ENCODE results near the gene TUBA3E.
A peak's percentile ranks its signal among the peaks of the same experiment; 100 is the strongest.
"Not testable (repeated sequence)": the region's sequence is repeated elsewhere in the genome, so short reads cannot be mapped to it uniquely, and the experiment has no call there.

The TUBA3E gene

DNA sequence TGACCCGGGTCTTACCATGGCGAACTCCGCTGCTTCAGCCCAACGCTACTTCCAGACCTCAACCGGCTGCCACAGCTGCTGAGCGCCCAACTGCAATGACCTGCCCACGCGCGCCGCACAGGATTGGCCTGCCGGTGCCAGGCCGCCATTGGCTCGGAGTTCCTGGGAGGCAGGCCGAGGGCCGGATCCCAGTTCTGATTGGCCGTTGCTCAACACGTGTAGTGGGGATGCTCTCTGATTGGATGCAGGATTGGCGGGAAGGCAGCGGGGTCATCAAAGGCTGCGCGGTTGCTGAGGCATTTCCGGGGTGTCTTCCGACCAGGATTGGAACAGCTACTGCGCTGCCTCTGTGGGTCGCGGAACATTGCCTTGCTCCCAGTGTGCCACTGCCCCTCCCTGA is at the start of gene TUBA3E:
Gene TUBA3E, minus strand, starts transcription at position 97 of the 400 bp plus-strand sequence. Its CDS starts 79 bp downstream, at position 18.
- no peak for DNase-seq (ENCODE audit: low read depth)

DNA sequence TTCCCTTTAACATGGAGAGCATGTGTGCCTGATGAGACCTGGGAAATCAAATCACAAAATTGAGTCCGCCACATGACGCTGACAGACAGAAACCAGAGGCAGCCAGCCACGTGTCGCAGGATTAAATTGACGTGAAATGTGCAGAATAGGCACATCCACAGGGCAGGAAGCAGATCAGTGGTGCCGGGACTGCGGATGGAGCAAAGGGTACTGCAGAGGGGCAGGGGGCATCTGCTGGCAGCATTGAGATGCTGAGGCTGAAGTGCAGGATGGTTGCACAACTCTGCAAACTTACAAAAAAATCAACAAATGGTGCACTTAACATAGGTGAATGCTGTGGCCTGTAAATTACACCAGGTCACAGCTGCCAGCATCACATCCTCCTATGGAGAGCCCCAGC is 48.2 kb upstream of the TUBA3E start:
- no peak for DNase-seq (ENCODE audit: low read depth)

DNA sequence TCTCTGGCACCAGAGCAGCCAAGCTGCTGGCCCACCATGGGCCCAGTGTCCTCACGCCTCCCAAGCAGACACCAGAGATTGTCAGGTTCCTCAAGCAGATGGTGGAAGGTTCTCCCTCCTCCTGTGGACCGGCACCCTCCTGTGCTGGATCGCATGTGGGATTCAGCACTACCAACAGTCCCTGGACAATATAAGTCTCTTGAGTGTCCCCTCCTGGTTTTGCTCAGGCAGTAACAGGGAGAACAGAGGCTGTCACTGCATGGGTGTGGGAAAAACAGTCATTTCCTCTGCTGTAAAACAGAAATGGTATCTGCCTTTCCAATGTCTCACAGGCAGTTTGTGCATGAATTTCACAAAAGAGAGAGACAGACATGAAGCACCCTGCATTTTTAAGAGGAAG is 47.7 kb upstream of the TUBA3E start:
- DNase-seq (ENCODE audit: low read depth), result no peak

DNA sequence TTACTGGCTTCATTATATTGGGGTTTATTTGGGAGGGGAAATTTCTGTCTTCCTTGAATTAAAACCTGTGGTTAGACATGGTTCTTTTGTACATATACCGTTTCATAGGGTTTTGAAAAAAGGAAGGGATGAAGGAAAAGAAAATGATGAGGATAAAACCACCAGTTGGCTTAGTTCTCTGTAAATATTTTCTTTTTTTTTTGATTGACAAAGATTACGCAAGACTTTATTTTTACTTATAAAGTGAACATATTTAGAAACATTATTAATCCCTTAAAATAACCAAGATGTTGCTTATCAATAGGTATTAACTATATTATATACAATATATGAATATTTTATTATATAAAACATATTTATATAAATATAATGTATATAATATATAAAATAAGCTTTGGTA is 45.1 kb upstream of the TUBA3E start:
- no peak for DNase-seq (ENCODE audit: low read depth)

DNA sequence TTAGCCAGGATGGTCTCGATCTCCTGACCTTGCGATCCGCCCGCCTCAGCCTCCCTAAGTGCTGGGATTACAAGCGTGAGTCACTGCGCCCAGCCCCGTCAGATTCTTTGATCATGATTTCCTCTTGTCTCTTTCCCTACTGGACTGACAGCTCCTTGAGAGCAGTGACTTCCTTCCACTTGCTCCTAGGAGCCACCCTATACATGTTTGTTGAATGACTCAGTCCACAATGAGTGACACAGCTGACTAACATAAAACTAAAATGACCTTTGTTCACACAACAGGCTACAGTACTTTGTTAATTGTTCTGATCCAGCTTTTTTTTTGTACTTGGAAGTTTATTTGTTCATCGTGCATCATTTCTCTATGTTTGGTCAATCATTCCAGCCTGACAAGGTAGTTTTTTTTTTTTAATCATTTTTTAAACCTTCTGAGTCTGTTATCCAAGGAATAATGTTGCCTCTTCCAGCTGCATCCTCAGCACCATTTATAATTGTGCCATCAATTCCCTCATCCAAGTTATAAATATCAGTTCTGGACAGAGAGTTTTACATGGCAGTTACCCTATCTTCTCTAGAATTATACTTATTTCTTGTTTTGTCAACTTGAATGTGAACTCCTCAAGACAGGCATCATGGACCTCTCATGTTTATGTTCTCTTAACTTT is 42.9 kb upstream of the TUBA3E start:
- DNase-seq (ENCODE audit: low read depth), result no peak

DNA sequence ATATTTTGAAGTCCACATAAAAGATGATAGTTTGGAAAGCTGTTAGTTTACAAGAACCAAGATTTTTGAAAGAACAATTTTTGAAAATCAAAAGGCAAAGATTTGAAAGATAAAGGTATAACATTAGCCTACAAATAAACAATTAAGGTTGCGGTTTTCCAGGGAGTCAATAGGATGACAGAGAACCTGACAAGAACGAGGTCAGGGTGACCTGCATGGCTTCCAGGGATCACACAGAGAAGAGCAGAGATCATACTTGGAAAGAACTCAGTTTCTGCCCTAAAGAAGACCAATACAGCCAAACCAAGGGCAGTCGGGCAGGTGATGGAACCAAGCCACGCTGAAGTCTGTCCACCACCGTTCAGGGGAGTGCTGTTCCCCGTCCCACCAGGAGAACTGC is 41.3 kb upstream of the TUBA3E start:
- not testable (repeated sequence) for DNase-seq (ENCODE audit: low read depth)

DNA sequence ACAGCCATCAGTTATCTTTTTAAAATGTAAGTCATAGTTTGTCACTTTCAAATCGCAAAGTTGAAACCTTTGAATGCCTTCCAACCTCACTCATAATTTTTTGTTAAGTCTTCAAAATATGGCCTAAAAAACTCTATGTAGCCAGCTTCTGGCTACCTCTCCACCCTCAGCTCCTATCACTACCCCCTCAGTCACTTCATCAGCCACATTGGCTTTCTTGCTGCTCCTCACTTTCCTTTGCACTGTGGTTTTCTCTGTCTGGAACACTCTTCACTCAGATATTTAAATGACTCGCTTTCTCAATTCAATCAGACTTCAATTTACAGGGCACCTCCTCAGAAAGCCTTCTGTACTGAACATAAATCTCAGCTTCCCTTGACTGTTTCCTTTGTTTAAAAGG is 34.8 kb upstream of the TUBA3E start:
- not testable (repeated sequence) for DNase-seq (ENCODE audit: low read depth)

DNA sequence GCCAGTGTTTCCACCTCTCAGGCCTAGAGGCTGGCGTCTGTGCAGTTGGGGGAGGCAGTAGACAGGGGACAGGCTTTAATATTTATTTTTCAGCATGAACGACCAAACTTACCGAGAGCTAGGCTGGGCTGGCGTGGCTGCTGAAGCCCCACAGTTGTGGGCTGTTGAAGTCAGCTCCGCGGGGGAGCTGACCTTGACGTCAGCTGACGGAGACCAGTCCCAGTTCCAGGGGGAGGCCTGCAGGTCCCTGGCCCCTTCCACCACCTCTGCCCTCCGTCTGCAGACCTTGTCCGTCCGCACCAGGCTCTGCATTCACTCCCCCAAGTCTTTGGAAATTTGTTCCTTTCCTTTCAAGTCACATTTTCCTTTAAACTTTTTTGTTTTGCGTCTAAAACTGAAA is 33.4 kb upstream of the TUBA3E start:
- no peak for DNase-seq (ENCODE audit: low read depth)

DNA sequence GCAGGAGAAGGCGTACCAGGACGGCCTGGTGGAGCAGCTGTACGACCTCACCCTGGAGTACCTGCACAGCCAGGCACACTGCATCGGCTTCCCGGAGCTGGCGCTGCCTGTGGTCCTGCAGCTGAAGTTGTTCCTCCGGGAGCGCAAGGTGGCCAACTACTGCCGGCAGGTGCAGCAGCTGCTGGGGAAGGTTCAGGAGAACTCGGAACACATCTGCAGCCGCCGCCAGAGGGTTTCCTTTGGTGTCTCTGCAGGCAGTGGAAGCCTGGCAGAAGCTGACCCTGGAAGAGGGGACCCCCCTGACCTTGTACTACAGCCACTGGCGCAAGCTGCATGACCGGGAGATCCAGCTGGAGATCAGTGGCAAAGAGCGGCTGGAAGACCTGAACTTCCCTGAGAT is 32.7 kb upstream of the TUBA3E start:
- not testable (repeated sequence) for DNase-seq (ENCODE audit: low read depth)

DNA sequence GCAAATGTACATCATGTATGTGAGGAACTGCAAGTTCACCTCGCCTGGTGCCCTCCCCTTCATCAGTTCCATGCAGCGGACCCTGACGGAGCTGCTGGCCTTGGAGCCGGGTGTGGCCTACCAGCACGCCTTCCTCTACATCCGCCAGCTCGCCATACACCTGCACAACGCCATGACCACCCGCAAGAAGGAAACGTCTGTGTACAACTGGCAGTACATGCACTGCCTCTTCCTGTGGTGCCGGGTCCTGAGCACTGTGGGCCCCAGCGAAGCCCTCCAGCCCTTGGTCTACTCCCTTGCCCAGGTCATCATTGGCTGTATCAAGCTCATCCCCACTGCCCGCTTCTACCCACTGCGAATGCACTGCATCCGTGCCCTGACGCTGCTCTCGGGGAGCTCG is 32.1 kb upstream of the TUBA3E start:
- not testable (repeated sequence) for DNase-seq (ENCODE audit: low read depth)

DNA sequence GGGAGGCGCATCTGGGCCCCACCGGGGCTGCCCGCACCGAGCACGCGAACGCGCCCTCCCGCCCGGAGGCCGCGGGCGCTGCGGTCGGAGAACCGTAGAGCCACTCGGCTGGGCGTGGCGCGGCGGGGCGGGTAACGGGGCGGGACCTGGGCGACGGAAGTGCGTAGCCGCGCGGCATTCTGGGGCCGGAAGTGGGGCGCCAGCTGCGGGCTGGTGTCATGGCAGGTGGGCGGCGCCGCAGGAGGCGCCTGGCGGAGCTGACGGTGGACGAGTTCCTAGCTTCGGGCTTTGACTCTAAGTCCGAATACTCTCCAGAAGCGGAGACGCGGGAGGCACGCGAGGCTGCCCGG is 30.9 kb upstream of the TUBA3E start:
- DNase-seq (ENCODE audit: low read depth), result peak; percentile 7

DNA sequence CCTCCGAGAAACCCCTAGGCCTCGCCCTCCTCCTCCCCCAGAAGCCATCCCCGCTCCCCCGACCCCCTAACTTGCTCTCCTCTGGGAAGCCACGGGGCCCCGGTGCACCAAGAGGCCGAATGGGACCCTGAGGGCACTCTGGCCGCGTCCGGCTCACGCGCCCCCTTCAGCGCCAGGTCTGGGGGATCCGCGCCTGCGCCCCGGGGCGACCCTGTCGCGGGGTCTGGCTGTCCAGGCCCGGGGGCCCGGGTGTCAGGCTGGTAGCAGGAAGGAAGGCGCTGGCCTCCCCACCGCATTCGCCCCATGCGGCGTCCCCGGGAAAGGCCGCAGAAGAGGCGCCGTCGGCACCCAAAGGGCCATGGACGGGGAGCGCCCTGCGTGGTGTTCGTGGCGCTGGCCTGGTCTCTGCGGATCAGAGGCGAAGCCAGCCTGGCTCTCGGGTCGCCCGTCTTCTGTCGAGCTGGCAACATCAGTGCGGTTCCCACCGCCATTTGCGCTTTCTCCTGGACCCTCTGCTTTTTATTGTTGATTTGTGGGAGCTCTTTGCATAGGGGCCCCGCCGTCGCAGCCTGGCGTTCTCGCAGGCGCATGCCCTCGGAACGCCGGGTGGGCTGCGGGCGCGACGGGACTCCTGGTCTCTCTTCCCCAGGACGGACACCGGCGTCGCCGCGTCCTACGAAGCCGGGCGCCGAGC is 30.4 kb upstream of the TUBA3E start:
- not testable (repeated sequence) for DNase-seq (ENCODE audit: low read depth)

DNA sequence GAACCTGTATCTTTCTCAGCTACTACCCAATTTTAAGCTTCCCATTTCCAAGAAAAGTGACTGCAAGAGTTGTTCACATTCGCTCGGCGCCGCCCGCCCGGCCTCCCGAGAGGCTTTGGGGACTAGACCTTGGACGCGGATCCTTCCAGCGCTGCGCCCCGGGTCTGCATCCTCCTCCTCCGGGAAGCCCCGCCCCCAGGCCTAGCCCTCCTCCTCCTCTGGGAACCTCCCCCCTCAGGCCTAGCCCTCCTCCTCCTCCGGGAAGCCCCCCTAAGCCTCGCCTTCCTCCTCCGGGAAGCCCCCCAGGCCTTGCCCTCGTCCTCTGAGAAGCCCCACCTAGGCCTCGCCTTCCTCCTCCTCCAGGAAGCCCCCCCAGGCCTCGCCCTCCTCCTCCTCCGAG is 29.8 kb upstream of the TUBA3E start:
- DNase-seq (ENCODE audit: low read depth), result not testable (repeated sequence)

DNA sequence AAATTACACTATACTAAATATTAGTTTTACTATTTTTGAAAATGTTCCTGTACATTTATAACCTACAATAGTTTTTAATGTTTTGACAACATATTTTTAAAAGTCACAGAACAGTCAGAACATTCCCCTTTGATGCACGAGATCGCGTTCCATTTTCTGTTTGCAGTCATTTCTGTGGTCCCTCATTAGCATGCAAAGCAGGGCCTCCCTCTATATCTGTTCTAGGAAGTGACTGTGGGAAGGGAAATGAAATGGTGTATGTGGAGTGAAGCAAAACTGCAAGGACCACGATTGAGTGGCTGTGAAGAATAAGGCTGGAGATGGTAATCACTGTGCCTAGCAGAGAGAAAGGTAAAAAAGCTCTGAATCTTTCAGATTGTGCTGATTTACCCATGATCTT is 24.3 kb upstream of the TUBA3E start:
- DNase-seq (ENCODE audit: low read depth), result not testable (repeated sequence)

DNA sequence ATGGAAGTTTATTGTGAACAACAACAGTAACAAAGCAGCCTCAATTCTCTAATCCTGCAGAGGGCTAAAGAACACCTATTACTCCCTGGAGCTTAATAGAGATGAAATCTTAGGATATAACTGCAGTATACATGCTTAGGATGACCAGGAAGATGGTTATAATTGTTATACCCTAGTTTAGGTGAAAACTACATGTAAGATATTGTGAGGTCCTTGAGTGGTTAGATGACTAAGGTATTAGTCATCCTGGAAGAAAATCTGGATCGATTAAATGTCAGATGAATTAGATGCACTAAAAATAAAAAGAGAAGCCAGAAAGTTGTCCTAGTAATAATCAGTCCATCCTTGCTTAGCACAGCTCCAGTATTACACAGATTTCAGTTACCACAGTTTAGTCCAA is 22.3 kb upstream of the TUBA3E start:
- DNase-seq (ENCODE audit: low read depth), result not testable (repeated sequence)

DNA sequence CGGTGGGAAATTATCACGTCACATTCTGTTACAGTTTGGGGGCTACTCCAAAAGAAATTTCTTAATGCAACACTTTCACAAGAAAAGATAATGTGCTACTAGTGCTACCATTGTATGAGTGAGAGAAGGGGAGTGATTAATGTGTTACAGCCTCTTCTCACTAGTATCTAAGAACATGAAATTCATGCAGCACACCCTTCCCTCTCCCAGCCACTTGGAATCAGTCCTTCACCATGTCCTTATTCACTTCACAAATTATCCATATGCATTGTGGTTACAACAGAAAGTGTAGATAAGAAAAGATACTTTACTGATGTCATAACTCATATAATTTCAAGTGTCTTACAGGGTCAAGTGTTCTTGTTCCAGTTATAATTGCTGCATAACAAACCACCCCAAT is 20.9 kb upstream of the TUBA3E start:
- DNase-seq (ENCODE audit: low read depth), result not testable (repeated sequence)

DNA sequence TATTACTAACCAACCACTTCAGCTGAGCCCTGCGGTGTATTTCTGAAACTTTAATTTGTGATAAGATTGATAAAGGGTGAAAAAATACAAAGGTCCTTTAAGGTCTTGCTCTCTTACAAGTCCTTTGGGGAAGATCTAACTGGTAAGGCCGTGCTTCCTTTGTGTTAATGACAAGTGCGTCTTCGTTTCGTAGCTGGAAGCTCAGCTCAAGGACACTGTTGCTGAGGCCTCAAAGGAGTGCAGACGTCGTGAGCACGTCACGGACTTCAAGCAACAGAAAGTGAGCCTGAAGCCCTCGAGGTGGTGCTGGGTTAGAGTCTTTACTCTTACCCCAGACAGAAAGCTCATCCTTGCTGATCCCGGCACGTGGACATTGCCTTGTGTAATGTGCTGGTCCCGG is 8.8 kb upstream of the TUBA3E start:
- DNase-seq (ENCODE audit: low read depth), result not testable (repeated sequence)

DNA sequence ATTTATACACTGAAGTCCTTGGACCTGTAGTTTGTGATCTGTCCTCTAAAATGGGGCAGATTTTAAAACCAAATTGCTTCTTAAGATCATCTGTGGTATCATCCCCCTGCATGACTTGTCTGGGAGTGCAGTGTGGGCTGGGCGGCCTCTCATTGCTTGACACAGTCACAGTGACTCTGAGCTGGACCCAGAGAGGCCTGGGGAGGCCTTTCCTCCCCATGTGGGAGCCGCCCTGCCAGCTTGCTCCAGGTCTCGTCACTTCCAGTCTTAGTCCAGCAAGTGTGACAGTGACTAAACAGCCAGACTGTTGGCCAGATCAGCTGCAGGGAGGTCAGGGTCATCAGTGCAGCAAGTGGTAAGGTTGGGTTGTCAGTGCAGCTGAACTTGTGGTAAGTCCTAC is 4.9 kb upstream of the TUBA3E start:
- DNase-seq (ENCODE audit: low read depth), result not testable (repeated sequence)

DNA sequence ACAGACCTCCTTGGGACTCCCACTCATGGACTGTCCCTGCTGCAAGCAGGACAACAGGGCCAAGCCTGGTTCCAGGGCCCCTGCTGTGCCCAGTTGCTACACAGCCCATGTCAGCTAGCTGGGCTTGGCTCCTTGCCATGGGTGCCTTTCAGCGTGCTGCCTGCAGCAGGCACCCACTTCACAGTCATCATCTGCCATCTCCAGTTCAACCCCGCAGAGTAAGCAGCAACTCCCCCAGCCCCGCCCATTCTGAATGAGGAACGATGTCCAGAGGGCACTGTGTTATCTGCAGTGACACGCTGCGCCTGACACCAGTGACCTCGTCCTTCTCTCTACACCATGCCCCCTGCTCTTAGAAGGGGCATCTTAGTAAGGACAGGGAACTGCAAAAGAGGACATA is 4.3 kb upstream of the TUBA3E start:
- not testable (repeated sequence) for DNase-seq (ENCODE audit: low read depth)

DNA sequence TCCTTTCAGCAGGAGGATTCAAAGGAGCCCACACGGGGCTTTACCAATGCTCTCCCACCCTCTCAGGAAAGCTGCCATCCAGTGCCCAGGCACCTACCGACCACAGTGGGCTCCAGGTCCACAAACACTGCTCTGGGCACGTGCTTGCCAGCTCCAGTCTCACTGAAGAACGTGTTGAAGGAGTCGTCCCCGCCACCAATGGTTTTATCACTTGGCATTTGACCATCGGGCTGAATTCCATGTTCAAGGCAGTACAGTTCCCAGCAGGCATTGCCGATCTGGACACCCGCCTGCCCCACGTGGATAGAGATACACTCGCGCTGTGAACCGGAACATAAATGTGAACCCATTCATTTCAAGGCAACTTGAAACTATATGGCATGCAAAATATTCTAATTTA is 2.2 kb downstream of the TUBA3E start:
- DNase-seq (ENCODE audit: low read depth), result not testable (repeated sequence)

DNA sequence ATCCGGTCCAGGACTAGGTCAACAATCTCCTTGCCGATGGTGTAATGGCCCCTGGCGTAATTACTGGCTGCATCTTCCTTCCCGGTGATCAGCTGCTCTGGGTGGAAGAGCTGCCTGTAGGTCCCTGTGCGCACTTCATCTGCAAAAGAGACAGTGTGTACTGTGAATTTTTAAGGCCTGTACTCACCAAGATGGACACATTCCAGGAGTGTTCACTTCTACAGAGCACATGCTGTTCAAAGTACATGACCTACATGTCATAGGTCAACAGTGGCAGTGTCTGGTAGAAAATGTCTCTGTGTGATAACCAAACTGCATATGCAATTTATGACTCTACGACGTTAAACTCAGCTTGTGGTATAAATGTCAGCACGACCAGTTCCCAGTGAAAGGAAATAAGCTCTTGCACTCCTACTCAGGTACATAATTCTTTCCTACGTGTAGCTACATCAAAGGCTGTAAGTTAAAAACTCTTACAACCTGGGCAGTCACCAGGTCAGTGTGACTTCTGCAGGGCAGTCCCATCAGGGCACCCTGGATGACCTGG is 3.1 kb downstream of the TUBA3E start:
- not testable (repeated sequence) for DNase-seq (ENCODE audit: low read depth)

DNA sequence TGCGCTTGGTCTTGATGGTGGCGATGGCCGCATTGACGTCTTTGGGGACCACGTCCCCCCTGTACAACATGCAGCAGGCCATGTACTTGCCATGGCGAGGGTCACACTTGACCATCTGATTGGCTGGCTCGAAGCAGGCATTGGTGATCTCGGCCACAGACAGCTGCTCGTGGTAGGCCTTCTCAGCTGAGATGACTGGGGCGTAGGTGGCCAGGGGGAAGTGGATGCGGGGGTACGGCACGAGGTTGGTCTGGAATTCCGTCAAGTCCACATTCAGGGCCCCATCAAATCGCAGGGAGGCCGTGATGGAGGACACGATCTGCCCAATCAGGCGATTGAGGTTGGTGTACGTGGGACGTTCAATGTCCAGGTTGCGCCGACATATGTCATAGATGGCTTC is 4.4 kb downstream of the TUBA3E start:
- not testable (repeated sequence) for DNase-seq (ENCODE audit: low read depth)

DNA sequence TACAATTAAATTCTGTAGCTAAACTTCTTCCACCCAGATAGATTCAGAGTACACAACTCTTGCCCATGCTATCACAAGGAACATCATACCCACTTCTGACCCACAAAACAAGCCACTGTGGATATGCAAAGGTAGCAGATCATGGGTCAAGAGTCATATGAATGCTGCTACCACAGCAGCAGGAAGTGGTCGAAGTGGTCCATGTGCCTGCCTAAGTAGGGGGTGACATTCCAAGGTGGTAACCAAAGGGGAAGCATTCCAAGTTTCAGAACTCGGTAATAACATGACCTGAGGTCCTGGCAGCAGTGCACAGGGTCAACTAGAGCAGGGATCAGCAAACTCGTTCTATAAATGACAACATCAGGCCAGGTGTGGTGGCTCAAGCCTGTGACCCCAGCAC is 5.8 kb downstream of the TUBA3E start:
- DNase-seq (ENCODE audit: low read depth), result not testable (repeated sequence)

DNA sequence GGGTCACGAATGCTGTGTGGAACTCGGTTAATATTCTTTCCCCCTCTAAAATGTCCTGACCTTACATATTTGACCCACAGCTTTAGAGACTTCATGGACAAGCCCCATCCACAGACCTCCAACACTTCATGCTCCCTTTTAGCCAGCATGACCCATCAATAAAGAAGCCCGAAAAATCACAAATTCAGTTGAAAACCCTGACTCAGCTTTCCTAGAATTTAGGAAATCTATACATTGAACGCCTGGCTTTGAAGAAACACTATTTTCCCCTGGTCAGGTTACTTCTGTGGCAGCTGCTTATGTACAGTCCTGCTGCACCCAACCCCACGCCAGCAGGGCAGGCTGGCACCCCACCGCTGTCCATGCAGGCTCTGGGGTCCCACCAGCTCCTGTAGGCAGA is 6.9 kb downstream of the TUBA3E start:
- not testable (repeated sequence) for DNase-seq (ENCODE audit: low read depth)
